H4 (cell line): ENCODE data around the gene AKAP6. TPM values are rescaled to one million over a fixed set of nuclear protein-coding genes. Genes with fewer than 3 reads are reported as not detected.

Source experiments
- DNase-seq: peaks from one replicate; pipeline ENCODE4 v3.0.0-alpha.2; 2015; ENCODE audit warnings: low spot score
- total RNA-seq: library from RNA; depleted of rRNA; stranded (reverse); fragments of >200 nt; shearing (Covaris generic); gene quantifications from 2 replicates; pipeline ENCODE4 v1.2.3, GENCODE V29; 2014; rRNA removed

Gene AKAP6, protein sequence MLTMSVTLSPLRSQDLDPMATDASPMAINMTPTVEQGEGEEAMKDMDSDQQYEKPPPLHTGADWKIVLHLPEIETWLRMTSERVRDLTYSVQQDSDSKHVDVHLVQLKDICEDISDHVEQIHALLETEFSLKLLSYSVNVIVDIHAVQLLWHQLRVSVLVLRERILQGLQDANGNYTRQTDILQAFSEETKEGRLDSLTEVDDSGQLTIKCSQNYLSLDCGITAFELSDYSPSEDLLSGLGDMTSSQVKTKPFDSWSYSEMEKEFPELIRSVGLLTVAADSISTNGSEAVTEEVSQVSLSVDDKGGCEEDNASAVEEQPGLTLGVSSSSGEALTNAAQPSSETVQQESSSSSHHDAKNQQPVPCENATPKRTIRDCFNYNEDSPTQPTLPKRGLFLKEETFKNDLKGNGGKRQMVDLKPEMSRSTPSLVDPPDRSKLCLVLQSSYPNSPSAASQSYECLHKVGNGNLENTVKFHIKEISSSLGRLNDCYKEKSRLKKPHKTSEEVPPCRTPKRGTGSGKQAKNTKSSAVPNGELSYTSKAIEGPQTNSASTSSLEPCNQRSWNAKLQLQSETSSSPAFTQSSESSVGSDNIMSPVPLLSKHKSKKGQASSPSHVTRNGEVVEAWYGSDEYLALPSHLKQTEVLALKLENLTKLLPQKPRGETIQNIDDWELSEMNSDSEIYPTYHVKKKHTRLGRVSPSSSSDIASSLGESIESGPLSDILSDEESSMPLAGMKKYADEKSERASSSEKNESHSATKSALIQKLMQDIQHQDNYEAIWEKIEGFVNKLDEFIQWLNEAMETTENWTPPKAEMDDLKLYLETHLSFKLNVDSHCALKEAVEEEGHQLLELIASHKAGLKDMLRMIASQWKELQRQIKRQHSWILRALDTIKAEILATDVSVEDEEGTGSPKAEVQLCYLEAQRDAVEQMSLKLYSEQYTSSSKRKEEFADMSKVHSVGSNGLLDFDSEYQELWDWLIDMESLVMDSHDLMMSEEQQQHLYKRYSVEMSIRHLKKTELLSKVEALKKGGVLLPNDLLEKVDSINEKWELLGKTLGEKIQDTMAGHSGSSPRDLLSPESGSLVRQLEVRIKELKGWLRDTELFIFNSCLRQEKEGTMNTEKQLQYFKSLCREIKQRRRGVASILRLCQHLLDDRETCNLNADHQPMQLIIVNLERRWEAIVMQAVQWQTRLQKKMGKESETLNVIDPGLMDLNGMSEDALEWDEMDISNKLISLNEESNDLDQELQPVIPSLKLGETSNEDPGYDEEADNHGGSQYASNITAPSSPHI (N-terminal part only)
- 25.9 and 38.6 TPM in 2 replicates for total RNA-seq

DNA sequence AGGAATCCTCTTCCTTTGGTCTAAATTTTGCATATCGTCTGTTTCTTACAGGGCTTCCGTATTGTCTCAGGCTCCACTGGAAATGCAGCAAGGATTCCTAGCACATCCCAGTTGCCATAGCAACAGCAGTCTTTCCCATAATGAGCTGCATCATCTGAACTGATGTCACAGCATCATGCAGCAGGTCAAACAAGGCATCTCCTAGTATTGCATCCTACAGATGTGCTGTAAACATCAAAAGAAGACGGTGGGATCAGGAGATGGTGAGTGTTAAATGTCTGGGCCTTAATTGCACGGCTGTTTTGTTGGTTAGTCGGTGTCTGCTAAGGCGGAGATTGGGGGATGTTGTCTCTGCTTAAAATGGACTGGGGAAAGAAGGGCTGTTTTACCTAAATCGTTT lies at the start of gene AKAP6:
TSS of gene AKAP6 (plus strand) at position 153 of the 400 bp plus-strand sequence. CDS start 104,196 bp downstream, outside the sequence.
- no peak for DNase-seq

DNA sequence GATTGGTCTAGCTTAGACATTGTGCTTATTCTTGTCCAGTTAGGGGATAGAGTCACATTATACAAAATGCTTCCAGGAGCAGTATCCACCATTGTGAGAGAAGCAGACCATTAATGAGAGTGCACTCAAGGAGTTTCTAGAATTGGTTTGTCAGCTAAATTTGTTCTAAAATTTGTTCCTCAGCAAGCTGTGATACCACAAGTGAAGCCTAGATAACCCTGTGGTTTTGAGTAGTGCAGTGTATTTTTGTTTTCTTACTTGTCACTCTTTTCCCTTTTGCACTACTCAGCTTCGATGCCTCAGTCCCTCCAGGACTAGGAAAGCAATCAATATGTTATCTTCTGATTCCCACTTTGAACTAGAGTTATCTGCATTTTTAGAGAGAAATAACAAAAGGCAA lies 42.5 kb upstream of the AKAP6 start:
- DNase-seq: no peak

DNA sequence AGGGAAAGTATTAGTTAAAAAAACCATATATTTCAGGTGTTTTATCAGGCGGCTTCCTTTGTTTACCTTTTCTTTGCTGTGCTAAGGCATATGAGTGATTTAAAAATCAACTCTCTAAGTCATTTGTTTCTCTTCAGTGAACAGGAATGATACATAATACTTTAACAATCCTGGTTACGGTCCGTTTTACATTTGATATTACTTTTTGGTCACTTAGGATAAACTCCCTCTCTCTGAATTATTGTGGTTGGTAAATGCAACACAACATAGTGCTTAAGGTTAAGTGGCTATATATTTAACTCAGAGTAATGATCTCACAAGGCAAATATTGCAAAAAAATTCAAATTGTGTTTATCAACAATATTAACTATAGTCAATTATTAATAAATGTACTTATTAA lies 32.7 kb upstream of the AKAP6 start:
- no peak for DNase-seq

DNA sequence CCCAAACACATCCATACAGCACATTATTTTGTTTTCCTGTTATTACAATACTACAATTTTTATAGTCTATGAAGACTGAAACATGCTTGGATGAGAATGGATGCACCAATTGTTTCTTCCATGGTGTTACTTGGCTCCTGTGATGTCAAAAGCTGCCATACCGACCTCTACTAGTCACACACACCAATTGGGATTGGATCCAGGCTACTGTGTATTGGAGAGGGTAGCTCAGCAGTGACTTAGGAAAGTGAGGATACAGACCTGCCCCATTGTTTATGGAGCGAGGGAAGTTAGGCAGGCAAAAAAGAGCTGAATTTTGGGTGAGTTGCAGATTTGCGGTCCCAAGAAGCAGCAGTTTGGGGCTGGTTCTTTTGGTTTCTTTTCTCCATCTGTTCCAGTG lies 30.8 kb upstream of the AKAP6 start:
- DNase-seq: no peak

DNA sequence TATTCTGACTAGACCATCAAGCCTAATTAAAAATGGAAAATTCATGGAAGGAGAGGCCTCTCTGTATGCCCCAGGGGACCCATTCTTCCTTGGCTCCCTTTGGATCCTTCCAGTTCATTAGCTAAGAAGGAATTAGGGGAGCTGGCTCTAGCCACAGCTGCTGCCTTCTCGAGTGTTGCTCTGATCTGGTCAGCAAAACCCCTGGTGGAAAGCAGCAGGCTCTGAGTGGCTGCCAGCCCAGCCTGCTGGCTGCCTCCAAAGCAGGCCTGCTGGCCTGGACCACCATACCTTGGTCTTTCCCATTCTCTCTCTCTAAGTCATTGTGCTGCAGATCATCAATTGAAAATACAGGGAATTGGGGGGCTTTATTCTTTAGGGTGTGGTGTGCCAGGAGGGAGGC lies 29.0 kb upstream of the AKAP6 start:
- DNase-seq: no peak

DNA sequence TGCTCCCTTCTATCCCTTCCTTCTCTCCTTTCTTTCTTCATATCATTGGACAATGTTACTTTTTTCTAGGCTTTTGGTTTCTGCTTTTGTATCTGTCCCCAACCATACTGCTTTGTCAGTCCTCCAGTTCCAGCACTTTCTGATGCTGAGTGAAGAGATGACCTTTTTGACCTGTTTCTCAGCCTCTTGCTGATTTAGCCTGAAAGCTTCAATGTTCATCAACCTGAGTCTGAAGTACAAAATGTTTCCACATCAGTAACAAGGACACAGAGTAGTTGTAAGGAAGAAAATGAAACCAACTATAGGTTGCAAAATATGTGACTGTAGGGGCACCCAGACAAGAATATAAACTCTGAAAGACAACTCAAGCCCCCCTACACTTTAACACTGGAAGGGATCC lies 25.2 kb upstream of the AKAP6 start:
- DNase-seq: no peak

DNA sequence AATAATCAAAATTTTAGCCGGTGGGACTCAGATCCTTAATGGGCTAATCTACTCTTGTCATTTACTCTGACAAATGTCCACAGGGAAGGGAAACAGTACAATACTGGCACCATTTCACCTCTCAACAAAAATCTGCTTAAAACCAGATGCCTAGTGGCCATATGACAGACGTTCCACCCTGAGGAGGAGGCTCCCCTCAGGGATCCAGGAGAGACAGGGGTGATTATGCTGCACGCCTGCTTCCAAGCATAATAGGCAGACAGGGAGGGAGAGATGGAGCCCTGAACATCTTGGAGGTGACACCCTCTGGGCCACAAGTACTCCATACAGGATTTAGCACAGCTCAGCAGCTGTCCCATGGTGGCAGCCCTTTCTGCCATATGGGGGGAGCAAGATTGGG lies 24.8 kb upstream of the AKAP6 start:
- DNase-seq: no peak

DNA sequence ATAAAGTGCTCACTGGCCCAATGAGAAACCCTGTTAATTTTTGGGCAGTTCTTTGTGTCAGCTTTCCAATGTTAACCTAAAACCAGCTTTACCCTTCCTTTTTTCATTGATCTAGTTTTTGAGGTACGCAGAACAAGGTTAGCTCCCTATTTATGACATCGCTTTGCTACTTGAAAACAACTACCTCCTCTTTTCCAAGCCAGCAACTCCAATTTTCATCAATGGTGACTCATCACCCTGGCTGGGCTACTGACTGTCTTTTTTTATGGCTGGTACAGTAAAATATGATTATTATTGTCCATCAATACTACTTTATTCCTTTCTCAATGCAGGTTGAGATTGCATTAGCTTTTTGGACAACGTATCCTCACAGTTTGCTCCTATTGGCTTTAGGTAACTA lies 22.5 kb upstream of the AKAP6 start:
- DNase-seq: no peak

DNA sequence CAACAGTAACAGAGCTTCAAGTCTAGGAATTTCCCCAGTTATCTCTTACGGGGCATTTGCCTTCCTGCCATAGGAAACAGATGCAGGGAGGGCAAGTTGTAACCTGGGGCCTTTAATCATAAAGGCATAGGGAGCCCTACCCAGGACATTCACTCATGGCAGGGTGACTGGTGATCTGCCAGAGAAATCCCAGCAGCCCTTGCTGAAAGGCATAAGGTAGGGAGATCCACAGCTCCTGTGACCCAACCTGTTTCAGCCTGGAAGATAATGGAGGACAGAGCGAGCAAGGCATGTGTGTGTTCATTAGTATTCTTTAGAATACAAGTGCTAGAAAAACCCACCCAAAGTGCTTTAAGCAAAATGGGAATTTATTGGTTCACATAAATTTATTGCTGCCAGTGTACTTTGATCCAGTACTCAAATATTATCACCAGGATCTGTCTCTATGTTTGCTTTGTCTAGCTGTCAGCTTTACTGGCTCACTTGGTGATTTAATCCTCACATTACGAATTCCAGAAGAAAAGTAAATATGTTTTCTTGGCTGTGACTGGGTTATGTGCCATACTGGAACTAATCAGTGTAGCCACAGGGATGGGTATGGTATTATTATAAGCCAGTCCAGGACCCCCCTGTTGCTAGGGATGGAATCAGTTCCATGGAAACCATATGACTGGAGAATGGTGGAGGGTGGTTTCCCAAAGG lies 21.1 kb upstream of the AKAP6 start:
- DNase-seq: peak; percentile 12

DNA sequence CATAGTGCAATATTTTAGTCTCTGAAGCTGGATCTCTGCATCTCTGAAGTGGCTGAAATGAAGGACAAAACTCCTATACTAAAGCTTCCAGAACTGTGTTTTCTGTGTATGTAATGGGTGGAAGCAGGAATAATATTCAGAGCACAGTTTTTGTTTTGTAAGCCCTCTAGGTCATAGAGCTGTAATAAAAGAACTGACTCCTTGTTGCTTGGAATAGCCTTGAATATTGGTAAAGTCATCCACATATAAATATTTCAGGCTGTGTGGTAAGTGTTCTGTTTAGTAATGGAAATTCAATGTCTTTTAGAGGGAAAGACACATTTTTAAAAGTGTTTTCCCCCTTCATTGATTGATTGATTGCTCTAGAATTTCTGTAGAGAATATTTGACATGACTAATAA lies 18.2 kb upstream of the AKAP6 start:
- DNase-seq: no peak

DNA sequence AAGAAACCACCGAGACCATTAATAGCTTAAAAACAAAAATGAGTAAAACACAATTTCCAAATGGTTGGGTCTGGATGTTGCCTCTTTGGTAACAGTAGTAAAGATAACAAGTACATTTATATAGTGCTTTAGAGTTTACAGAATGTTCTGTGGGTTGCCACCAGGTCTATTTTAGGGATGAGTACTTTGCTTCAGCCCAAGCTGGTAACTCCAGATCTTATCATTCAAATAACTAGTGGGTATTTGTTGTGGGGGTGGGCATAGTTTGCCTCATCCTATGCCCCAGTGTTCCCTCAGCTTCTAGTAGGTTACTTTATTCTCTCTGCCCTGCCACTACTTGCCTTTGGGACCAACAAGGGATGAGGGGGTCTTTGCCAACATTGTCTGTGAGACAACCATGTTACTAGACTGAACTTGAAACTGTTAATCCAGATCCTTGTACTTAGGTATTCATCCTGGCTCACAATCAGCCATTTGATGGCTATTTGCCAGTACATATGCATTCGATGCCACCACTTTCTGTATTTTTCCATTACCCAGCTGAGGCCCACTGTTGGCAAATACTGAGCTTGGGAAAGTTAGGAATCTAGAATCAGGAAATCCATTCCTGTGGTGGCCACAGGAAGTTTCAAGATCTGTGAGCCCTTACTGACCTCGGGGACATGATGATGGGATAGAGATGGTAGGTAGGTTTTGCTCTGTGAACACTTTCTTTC lies 17.6 kb upstream of the AKAP6 start:
- DNase-seq: peak; percentile 13

DNA sequence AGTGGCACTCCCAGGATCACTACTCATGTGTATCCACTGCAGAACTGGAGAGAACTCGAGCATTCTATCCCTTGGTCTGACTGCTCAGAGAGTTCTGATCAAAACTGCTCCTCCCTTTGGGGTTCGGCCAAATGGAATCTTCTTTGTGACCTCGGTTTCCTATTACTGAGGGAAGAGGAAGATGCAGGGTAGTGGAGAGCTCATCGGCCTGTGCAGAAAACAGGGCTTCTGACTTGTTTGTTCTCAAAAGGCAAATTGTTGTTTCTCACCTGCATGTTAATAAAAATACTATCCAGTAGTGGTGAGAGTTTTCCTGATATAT lies 17.1 kb upstream of the AKAP6 start:
- DNase-seq: no peak

DNA sequence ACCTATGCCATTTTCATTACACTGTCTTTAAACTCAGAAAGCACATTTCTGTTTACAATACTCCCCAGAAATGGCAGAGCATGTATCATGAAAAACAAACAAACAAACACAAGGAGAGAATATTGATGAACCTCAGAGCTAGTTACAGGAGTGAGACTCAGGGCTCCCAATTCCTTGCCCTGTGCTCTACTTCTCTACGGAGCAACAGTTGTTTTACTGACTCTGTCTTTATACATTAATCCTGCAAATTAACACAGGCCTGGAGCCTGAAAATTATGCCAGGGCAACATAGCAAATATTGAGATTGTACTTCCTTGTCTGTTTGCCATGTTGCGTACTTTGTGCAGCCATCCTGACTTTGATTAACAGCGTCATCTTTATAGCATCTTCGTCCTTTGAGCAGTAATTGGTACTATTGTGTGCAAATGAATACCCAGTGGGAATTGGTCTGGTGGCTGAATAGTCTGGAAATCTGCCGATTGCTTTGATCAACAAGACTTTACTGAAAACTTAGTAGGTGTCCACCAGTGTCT lies 15.2 kb upstream of the AKAP6 start:
- no peak for DNase-seq

DNA sequence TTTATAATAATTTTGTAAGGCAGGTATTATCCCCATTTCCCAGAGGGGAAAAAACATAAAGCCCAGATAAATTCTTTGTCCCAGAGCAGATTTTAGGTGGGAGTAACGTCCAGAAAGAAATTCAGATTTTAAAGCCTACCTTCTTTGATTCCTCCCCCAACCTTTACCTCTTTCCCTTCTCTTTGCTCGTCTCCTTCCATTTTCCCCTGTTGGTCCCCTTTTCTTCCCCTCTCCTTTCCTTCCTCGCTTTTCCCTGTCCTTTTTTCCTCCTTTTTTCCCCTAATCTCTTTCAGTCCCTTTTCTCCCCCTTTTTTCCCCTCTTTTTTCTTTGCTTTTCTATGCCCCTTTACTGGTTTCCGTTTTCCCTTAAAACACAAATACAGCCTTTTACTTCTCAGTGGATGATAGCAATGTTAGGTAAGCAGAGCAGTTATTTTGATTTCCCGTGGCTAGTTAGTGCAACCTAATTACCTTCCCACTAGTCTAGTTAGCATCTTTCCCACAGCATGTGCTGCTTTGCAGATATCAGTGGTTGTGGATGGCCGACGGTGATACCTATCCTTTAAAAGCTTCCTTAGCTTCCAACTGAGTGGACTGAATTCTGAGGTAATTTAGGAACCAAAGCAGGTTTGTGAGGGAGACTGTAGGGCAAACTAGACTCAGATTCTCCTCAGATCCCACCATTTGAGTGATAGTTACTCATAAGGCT lies 10.9 kb upstream of the AKAP6 start:
- DNase-seq: no peak

DNA sequence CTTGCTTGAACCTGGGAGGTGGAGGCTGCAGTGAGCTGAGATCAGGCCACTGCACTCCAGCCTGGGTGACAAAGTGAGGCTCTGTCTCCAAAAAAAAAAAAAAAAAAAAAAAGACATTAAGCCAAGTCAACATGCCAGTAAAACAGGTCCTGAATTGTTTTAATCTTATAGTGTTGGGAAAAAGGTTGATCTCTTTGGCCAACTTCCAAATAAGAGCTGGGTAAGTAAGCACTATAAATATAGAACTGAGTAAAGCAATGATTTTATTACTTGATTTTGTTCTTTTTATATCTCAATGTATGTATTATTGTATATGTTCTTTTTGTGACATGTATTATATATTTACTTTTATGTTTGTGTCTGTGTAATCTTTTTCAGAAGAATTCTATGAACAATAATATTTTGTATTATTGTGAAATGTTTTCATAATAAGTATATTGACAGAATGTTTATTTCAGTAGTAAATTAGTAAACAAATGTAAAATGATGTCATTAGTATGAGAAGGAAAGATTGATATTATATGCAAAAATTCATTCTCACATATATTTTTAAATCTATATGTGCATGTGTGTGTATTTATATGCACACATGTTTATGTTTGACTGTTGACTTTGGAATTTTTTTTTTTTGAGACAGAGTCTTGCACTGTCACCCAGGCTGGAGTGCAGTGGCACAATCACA lies 9.6 kb upstream of the AKAP6 start:
- peak; percentile 19 for DNase-seq

DNA sequence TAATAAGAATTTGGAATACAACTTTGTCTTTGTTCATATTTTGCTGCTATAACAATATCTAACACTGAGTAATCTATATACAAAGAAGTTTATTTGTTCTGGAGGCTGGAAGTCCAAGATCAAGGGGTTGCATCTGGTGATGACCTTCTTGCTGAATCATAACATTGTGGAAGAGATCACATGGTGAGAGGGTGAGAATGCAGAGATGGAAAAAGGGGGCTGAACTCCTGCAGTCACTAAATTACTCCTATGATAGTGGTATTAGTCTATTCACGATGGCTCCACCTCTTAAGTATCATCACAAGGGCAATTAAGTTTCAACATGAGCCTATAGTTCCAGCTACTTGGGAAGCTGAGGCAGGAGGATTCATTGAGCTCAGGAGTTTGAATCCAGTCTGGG lies 4.5 kb upstream of the AKAP6 start:
- DNase-seq: no peak

DNA sequence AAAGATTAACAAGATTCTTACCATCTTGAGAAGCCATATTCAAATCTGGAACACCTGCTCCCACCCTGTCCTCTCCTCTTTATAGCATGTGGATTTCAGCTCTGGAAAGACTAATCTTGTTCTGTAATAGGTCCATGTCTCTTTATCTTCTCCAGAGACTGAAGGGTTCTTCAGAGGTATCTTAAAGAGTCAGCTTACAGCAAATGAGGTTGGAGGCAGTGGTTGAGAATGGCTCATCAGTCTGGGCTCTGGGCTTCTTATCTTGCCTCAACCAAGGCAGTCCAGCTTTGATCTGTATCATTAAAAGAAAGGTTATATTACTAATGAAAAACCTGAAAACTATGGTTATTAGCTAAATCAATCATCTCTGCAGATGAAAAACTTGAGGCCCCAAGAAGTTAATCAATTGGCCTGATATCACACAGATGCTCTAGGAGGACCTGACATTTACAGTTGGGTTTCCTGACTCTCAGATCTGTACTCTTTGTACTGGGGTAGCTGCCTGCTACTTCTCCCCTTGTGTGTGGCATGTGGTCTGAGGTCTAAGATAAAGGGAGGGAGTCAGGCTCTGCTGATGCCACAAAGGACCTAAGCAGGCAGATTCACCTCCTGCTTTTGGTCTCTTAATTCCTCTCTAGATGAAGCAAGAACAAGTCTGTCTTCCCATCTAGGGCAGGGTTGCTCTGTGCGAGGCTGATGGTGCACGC lies 1.7 kb upstream of the AKAP6 start:
- no peak for DNase-seq

DNA sequence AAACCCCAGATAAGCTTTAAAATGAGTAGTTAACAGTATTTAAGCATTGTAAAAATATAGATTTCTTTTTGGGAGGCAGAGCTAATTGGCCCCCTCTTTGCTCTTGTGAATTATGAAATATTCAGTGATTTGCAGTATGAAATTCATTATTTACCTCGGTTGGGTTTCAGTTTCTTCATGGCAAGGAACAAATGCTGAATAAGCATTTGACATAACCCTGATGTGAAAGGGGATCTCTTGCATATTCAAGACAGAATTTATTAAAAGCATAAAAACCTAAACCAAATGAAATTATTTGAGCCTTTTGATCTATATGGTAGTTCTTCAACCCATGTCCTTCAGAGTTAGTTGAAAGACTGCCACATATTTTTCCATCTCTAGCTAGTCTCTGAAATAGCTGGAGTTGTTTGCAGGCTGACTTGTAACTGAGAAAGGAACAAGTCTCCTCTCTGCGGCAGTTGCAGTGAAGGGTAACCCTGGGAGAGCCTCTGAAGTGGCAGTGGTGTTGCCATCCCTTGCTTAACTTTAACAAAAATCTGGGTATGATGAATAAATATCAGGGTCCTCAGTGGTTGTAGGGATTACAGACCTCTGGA lies 690 bp downstream of the AKAP6 start:
- DNase-seq: no peak
